CD8-positive, alpha-beta memory T cell (primary cell): Measurements from ENCODE around the gene FSD1L. TPM values are rescaled to one million over a fixed set of nuclear protein-coding genes. Genes with fewer than 3 reads are reported as not detected.
A peak's percentile ranks its signal among the peaks of the same experiment; 100 is the strongest.

Experiments used
- CTCF ChIA-PET: fragments of 350-600 bp; sonication (Branson Sonifier 250); formaldehyde crosslinking; loops from one replicate; lab custom pipeline; 2021; ENCODE audit warnings: antibody characterized with exemption; lab: Charles Lee
- POLR2A ChIA-PET: fragments of 350-600 bp; sonication (Branson Sonifier 250); formaldehyde crosslinking; loops from one replicate; lab custom pipeline; 2021; ENCODE audit warnings: antibody characterized with exemption; lab: Charles Lee
- DNase-seq, 5 donors: peaks; one replicate each; pipeline versions ENCODE4 v3.0.0 to v3.0.0-alpha.2; 2020 to 2022; ENCODE audit warnings: mixed read lengths in 1 of 5
- H3K27ac ChIP-seq: one replicate; pipeline ENCODE4 v1.7.0; 2013; ENCODE audit warnings: low read depth, mild to moderate bottlenecking, low read length, moderate library complexity
- H3K27me3 ChIP-seq: 2 replicates; pipeline ENCODE4 v1.7.0; 2013; ENCODE audit warnings: low read length, mild to moderate bottlenecking; ENCODE audit not compliant: insufficient read depth, poor library complexity, severe bottlenecking
- H3K36me3 ChIP-seq: 2 replicates; pipeline ENCODE4 v1.7.0; 2013; ENCODE audit warnings: mild to moderate bottlenecking, low read length, moderate library complexity; ENCODE audit not compliant: insufficient read depth
- H3K4me1 ChIP-seq: 2 replicates; pipeline ENCODE4 v1.7.0; 2013; ENCODE audit warnings: mild to moderate bottlenecking, low read length, moderate library complexity; ENCODE audit not compliant: insufficient read depth
- H3K4me3 ChIP-seq: 2 replicates; pipeline ENCODE4 v1.7.0; 2013; ENCODE audit warnings: mild to moderate bottlenecking, low read length
- H3K9me3 ChIP-seq: 2 replicates; pipeline ENCODE4 v1.7.0; 2013; ENCODE audit warnings: mild to moderate bottlenecking, low read length
- H3K27ac Mint-ChIP-seq, 8 donors: one replicate each; pipeline ENCODE4 v1.8.0; 2020 to 2021; ENCODE audit warnings: mixed read lengths in 8 of 8, mild to moderate bottlenecking in 6 of 8, inconsistent platforms in 3 of 8, moderate library complexity in 3 of 8
- H3K27me3 Mint-ChIP-seq, 2 donors: one replicate each; pipeline ENCODE4 v1.8.0; 2020 to 2021; ENCODE audit warnings: mixed read lengths in 2 of 2, mild to moderate bottlenecking in 1 of 2, moderate library complexity in 1 of 2
- H3K36me3 Mint-ChIP-seq, 3 donors: one replicate each; pipeline ENCODE4 v1.8.0; 2020 to 2021; ENCODE audit warnings: mixed read lengths in 3 of 3, inconsistent platforms in 1 of 3, mild to moderate bottlenecking in 1 of 3
- H3K4me1 Mint-ChIP-seq, 3 donors: one replicate each; pipeline ENCODE4 v1.8.0; 2020 to 2021; ENCODE audit warnings: mixed read lengths in 3 of 3, inconsistent platforms in 1 of 3, mild to moderate bottlenecking in 1 of 3
- H3K4me3 Mint-ChIP-seq, 7 donors: one replicate each; pipeline ENCODE4 v1.8.0; 2020 to 2021; ENCODE audit warnings: mixed read lengths in 7 of 7, mild to moderate bottlenecking in 6 of 7, moderate library complexity in 4 of 7, inconsistent platforms in 2 of 7
- H3K9me3 Mint-ChIP-seq, 5 donors: one replicate each; pipeline ENCODE4 v1.8.0; 2020 to 2022; ENCODE audit warnings: mixed read lengths in 5 of 5, mild to moderate bottlenecking in 3 of 5, moderate library complexity in 2 of 5, inconsistent platforms in 1 of 5
- polyA plus RNA-seq: library from polyadenylated mRNA; unstranded; fragments of 300-500 nt; fragmentation: Illumina TruSeq; gene quantifications from one replicate; pipeline ENCODE4 v1.2.3, GENCODE V29; 2021
- total RNA-seq, 2 experiments: library from RNA; stranded (reverse); gene quantifications; one replicate each; pipeline ENCODE4 v1.2.3, GENCODE V29; 2021

Gene FSD1L
- total and polyA plus RNA-seq, 3 experiments from 2014 or later: 0.53 to 4.3 (median 3.8) TPM

DNA sequence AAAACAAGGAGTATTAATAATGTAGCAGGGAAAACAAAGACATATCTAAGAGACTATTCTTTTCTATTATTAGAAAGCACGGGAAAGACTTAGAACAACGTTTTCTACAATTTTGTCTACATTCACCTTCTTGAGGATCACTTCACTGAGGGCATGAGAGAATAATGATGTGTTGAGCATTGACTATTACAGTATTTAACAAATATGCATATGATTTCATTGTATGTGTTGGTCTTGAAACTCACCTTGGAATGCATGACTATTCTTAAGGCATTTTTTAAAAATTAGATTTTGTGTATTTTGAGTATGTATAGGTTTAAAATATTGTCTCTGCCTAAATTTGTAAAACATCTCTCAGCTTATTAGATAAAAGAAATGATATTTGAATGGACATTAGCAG lies 1.2 kb downstream of the FSD1L start:
- Histone ChIP-seq H3K4me1 (peaks cover 3% of the 10 kb centered on the region), H3K4me3 (no peak overlapping the region), H3K27ac (no peak overlapping the region), H3K27me3 (no peaks in the 10 kb centered on the region), H3K9me3 (no peaks in the 10 kb centered on the region), H3K36me3 (no peaks in the 10 kb centered on the region)
- CTCF ChIA-PET: no interaction called here
- POLR2A ChIA-PET: no interaction called here
- Mint-ChIP-seq H3K9me3 (no peaks in the 10 kb centered on the region), H3K27me3 (peaks cover 0 to 3% of the 10 kb centered on the region in 2 donors), H3K27ac (peak overlapping the region in 2 of 8 donors; percentile 30 to 36), H3K36me3 (no peaks in the 10 kb centered on the region), H3K4me3 (peak overlapping the region; percentile 72 to 94 (median 82)), H3K4me1 (peaks cover 9 to 12% (median 10%) of the 10 kb centered on the region in 3 donors)
- DNase-seq: no peak

DNA sequence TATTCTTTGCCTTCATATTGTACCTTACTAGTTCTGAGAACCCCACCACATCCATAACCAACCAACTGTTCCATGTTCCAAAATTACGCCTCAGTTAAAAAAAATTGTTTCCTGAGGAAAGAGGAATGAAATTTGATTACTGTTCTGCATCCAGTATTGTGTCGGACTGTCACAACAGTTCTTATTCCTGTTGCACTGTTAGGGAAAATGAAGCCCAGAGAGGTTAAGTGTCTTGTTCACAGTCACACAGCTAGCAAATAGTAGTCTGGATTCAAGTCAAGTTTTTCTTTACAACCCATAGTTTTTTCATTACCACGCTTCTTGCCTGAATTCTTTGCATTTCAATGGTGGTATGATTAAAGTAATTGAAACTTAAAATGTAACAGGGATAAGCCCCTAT lies 4.4 kb downstream of the FSD1L start:
- CTCF ChIA-PET: no interaction called here
- no peaks in the 10 kb centered on the region for H3K9me3 ChIP-seq
- H3K27ac ChIP-seq: no peak overlapping the region
- no peaks in the 10 kb centered on the region for H3K27me3 ChIP-seq
- Mint-ChIP-seq H3K27ac (no peak overlapping the region), H3K4me1 (peaks cover 9 to 12% (median 10%) of the 10 kb centered on the region in 3 donors), H3K9me3 (no peaks in the 10 kb centered on the region), H3K36me3 (no peaks in the 10 kb centered on the region), H3K27me3 (peaks cover 0 to 3% of the 10 kb centered on the region in 2 donors), H3K4me3 (no peak overlapping the region)
- H3K4me1 ChIP-seq: peaks cover 3% of the 10 kb centered on the region
- POLR2A ChIA-PET: no interaction called here
- no peak for DNase-seq
- no peaks in the 10 kb centered on the region for H3K36me3 ChIP-seq
- no peak overlapping the region for H3K4me3 ChIP-seq

DNA sequence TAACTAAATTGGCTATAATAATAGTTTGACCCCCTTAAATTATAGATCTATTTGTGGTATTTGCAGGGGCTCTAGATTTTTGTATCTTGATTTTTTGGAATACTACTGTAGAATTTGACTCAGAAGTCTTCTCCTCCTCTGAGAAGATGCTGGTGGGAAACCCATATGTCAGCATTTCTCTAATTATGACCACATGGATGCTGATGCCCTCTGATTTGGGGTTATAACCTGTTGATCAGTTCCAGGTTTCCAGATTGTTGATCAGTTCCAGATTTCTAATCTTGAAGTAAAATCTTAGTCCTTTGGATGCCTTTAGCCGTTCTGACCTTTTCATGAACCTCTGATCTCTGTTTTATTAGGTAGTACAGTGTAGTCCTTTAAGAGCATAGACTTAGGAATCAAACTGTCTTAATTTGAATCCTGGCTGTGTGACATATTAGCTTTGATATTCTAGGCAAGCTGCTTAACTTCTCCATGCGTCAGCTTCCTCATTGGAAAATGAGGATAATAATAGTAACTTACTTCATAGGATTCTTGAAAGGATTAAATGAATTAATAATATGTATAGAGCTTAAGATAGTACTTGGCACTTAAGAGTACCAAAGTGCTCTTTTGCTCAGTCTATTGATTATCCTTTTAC lies 8.1 kb downstream of the FSD1L start:
- Histone ChIP-seq H3K27me3 (no peaks in the 10 kb centered on the region), H3K4me1 (no peaks in the 10 kb centered on the region), H3K36me3 (no peaks in the 10 kb centered on the region), H3K27ac (no peak overlapping the region), H3K4me3 (no peak overlapping the region), H3K9me3 (no peaks in the 10 kb centered on the region)
- ChIA-PET CTCF (no interaction called here), POLR2A (no interaction called here)
- DNase-seq: no peak
- Mint-ChIP-seq H3K4me3 (no peak overlapping the region), H3K36me3 (no peaks in the 10 kb centered on the region), H3K4me1 (no peaks in the 10 kb centered on the region), H3K27me3 (peaks cover 0 to 2% of the 10 kb centered on the region in 2 donors), H3K9me3 (peaks cover 0 to 1% (median 0%) of the 10 kb centered on the region in 5 donors), H3K27ac (no peak overlapping the region)

GRCh38 chr9:105457560-105458294 lies 9.9 kb downstream of the FSD1L start:
- ChIA-PET CTCF (interaction anchor here (0.9 kb wide), 1 partner anchor 11 kb away, joined by 3 read pairs; no protein-coding TSS in a partner anchor), POLR2A (no interaction called here)
- Mint-ChIP-seq H3K27ac (no peak overlapping the region), H3K27me3 (no peaks in the 10 kb centered on the region), H3K36me3 (no peaks in the 10 kb centered on the region), H3K9me3 (peaks cover 0 to 1% (median 0%) of the 10 kb centered on the region in 5 donors), H3K4me1 (no peaks in the 10 kb centered on the region), H3K4me3 (no peak overlapping the region)
- Histone ChIP-seq H3K4me3 (no peak overlapping the region), H3K27ac (no peak overlapping the region), H3K9me3 (no peaks in the 10 kb centered on the region), H3K4me1 (no peaks in the 10 kb centered on the region), H3K36me3 (no peaks in the 10 kb centered on the region), H3K27me3 (no peaks in the 10 kb centered on the region)
- no peak for DNase-seq

GRCh38 chr9:105458404-105458803 lies 10.6 kb downstream of the FSD1L start:
- Histone ChIP-seq H3K4me3 (no peak overlapping the region), H3K27me3 (no peaks in the 10 kb centered on the region), H3K9me3 (no peaks in the 10 kb centered on the region), H3K4me1 (no peaks in the 10 kb centered on the region), H3K36me3 (no peaks in the 10 kb centered on the region), H3K27ac (no peak overlapping the region)
- no peaks in the 10 kb centered on the region for H3K36me3 Mint-ChIP-seq
- no peak overlapping the region for H3K27ac Mint-ChIP-seq
- POLR2A ChIA-PET: no interaction called here
- no peak overlapping the region for H3K4me3 Mint-ChIP-seq
- CTCF ChIA-PET: no interaction called here
- DNase-seq: no peak
- H3K9me3 Mint-ChIP-seq: peaks cover 0 to 1% (median 0%) of the 10 kb centered on the region in 5 donors
- H3K27me3 Mint-ChIP-seq: no peaks in the 10 kb centered on the region
- no peaks in the 10 kb centered on the region for H3K4me1 Mint-ChIP-seq

DNA sequence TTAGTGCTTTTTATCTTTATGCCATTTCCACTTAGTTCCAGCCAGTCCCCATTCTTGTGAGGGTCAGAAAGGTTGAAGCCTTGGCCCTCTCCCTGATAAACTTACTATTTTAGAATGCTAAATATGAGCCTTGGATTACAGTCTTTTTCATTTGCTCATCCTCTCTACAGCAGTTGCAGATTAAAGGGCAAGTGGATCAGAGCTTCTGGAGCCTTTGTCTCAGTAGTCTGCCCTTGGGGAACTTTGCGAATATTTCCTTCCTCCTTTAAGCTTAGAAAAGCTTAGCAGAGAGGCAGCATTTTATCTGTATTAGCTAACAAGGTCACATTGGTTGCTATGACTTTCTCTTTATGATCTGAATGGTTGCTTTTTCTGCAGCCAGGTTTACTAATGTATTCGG lies 11.5 kb downstream of the FSD1L start:
- no peaks in the 10 kb centered on the region for H3K27me3 ChIP-seq
- Mint-ChIP-seq H3K27me3 (no peaks in the 10 kb centered on the region), H3K36me3 (peaks cover 0 to 1% (median 0%) of the 10 kb centered on the region in 3 donors), H3K9me3 (peaks cover 0 to 1% (median 0%) of the 10 kb centered on the region in 5 donors), H3K4me3 (no peak overlapping the region), H3K4me1 (no peaks in the 10 kb centered on the region), H3K27ac (no peak overlapping the region)
- no peaks in the 10 kb centered on the region for H3K4me1 ChIP-seq
- DNase-seq: no peak
- no peak overlapping the region for H3K4me3 ChIP-seq
- ChIA-PET CTCF (interaction anchor here (0.6 kb wide), 1 partner anchor 393 kb away, joined by 3 read pairs; no protein-coding TSS in a partner anchor), POLR2A (no interaction called here)
- H3K27ac ChIP-seq: no peak overlapping the region
- no peaks in the 10 kb centered on the region for H3K36me3 ChIP-seq
- H3K9me3 ChIP-seq: no peaks in the 10 kb centered on the region

DNA sequence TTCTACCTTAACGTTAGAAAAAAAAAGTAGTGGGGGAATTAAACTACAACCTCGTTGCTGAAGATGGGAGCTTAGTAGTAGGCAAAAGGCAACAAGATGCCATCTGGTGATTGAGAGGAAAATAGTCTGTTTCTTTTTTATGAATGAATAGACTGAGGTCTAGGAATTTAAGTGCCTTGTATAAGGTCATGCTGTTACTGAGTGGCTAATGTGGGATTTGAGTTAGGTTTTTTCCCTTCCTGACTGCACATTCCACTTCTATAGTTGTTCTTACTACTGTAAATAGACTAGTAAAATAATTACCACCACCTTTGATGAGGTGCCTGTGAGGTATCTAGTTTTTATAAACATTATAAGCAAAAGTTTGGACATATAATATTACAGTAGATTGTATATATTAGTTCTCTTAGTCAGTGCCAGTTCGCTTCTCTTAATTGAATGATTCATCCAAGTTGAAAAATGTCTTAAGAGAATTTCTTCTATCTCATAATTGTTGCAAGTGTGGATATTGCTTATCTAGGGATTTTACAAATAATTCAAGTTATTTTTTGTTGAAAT lies 19.1 kb downstream of the FSD1L start:
- no peak overlapping the region for H3K4me3 Mint-ChIP-seq
- no peaks in the 10 kb centered on the region for H3K9me3 Mint-ChIP-seq
- H3K27ac ChIP-seq: no peak overlapping the region
- H3K36me3 Mint-ChIP-seq: peaks cover 4 to 8% (median 7%) of the 10 kb centered on the region in 3 donors
- H3K4me3 ChIP-seq: no peak overlapping the region
- CTCF ChIA-PET: interaction anchor here (1.0 kb wide), 1 partner anchor 21 kb away, joined by 3 read pairs; no protein-coding TSS in a partner anchor
- H3K4me1 ChIP-seq: no peaks in the 10 kb centered on the region
- no peaks in the 10 kb centered on the region for H3K4me1 Mint-ChIP-seq
- no peaks in the 10 kb centered on the region for H3K36me3 ChIP-seq
- no peaks in the 10 kb centered on the region for H3K27me3 ChIP-seq
- peak overlapping the region in 1 of 8 donors; percentile 15 for H3K27ac Mint-ChIP-seq
- DNase-seq: no peak
- H3K9me3 ChIP-seq: no peaks in the 10 kb centered on the region
- POLR2A ChIA-PET: no interaction called here
- no peaks in the 10 kb centered on the region for H3K27me3 Mint-ChIP-seq

DNA sequence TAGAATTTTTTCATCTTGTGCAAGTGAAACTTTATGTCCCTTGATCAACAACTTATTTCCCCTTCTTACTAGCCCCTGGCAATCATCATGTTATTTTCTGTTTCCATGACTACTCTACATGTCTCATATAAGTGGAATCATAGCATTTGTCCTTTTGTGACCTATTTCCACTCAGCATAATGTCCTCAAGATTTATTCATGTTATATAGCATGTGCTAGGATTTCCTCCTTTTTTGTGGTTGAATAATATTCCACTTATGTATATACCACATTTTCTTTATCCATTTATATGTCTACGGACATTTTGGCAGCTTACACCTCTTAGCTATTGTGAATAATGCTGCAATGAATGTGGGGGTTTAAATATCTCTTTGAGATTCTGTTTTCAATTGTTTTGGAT lies 21.0 kb downstream of the FSD1L start:
- CTCF ChIA-PET: no interaction called here
- no peaks in the 10 kb centered on the region for H3K4me1 Mint-ChIP-seq
- POLR2A ChIA-PET: no interaction called here
- H3K27ac Mint-ChIP-seq: no peak overlapping the region
- Histone ChIP-seq H3K9me3 (no peaks in the 10 kb centered on the region), H3K27me3 (no peaks in the 10 kb centered on the region), H3K4me3 (no peak overlapping the region), H3K27ac (no peak overlapping the region), H3K36me3 (no peaks in the 10 kb centered on the region), H3K4me1 (no peaks in the 10 kb centered on the region)
- no peak for DNase-seq
- no peaks in the 10 kb centered on the region for H3K27me3 Mint-ChIP-seq
- H3K4me3 Mint-ChIP-seq: no peak overlapping the region
- H3K36me3 Mint-ChIP-seq: peaks cover 4 to 10% (median 7%) of the 10 kb centered on the region in 3 donors
- H3K9me3 Mint-ChIP-seq: no peaks in the 10 kb centered on the region
